Mucosa of rectum (tissue), 2 donors: Measurements from ENCODE around the gene TCOF1.

ENCODE experiments used
- H3K27ac ChIP-seq, 2 donors: one replicate each; pipeline ENCODE4 v1.7.0; 2013; ENCODE audit warnings: inconsistent platforms in 2 of 2, low read depth in 2 of 2, low read length in 2 of 2
- H3K27me3 ChIP-seq, 2 donors: one replicate each; pipeline ENCODE4 v1.7.0; 2013; ENCODE audit warnings: low read length in 2 of 2; ENCODE audit not compliant: control insufficient read depth in 2 of 2, insufficient read depth in 2 of 2
- H3K36me3 ChIP-seq, 2 donors: one replicate each; pipeline ENCODE4 v1.7.0; 2013; ENCODE audit warnings: low read length in 2 of 2; ENCODE audit not compliant: control insufficient read depth in 2 of 2, insufficient read depth in 2 of 2
- H3K4me1 ChIP-seq, 2 donors: one replicate each; pipeline ENCODE4 v1.7.0; 2013; ENCODE audit warnings: low read length in 2 of 2, mild to moderate bottlenecking in 1 of 2; ENCODE audit not compliant: control insufficient read depth in 2 of 2, insufficient read depth in 2 of 2
- H3K4me3 ChIP-seq, 2 donors: one replicate each; pipeline ENCODE4 v1.7.0; 2013; ENCODE audit warnings: low read length in 2 of 2
- H3K9ac ChIP-seq, 2 donors: one replicate each; pipeline ENCODE4 v1.7.0; 2013; ENCODE audit warnings: low read length in 2 of 2, low read depth in 1 of 2, mild to moderate bottlenecking in 1 of 2
- H3K9me3 ChIP-seq, 2 donors: one replicate each; pipeline ENCODE4 v1.7.0; 2013; ENCODE audit warnings: low read length in 2 of 2; ENCODE audit not compliant: control insufficient read depth in 2 of 2
- donor health status: healthy.
- donor health status: Normal muscosa, but diverticular disease.

Gene TCOF1

DNA sequence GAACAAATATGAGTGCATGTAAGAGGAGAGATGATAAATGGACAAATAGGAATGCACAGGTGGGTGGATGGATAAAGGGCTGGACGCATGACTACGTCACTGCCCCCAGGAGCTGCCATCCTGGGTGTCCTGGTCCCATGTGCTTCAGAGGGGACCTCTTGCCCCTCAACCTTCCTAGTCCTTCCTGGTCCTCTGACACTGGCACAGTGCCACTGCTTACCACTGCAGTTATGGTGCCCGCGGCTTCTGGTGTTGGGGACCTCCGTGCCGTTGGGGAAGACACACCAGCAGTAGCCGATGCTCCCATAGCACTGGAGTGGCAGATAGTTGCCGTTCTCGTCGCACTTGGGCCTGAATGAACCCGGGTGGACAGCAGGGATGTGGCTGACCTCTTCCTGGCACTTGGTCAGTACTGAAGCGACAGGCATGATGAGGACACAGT lies 45.4 kb downstream of the TCOF1 start:
- no peaks in the 10 kb centered on the region for H3K9me3 ChIP-seq
- peaks cover 0 to 2% of the 10 kb centered on the region in 2 donors for H3K4me1 ChIP-seq
- no peak overlapping the region for H3K27ac ChIP-seq
- no peak overlapping the region for H3K4me3 ChIP-seq
- no peak overlapping the region for H3K9ac ChIP-seq
- no peaks in the 10 kb centered on the region for H3K27me3 ChIP-seq
- H3K36me3 ChIP-seq = peaks cover 26 to 63% of the 10 kb centered on the region in 2 donors

GRCh38 chr5:150404121-150404520 lies 46.6 kb downstream of the TCOF1 start:
- Histone ChIP-seq H3K36me3 (peaks cover 23 to 56% of the 10 kb centered on the region in 2 donors), H3K27ac (no peak overlapping the region), H3K9me3 (no peaks in the 10 kb centered on the region), H3K27me3 (no peaks in the 10 kb centered on the region), H3K4me1 (peaks cover 0 to 2% of the 10 kb centered on the region in 2 donors), H3K9ac (no peak overlapping the region), H3K4me3 (no peak overlapping the region)

DNA sequence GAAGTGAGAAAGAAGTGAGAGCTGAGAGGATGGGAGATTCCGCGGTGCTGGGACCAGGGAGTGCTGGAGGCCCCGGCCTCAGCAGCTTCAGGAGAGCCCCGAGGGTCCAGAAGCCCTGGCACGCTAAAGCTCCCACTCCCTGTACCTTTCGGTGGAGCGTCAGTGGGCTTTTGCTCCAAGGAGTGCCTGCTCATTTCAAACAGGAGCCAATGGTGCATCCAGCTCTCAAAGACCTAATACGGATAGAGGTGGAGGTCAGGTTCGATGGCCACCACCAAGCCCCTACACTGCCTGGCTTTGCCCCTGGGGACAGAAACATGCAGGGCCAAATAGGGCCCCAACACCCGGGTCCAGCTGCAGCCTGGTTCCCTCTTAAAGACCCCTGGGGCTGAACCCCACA lies 47.0 kb downstream of the TCOF1 start:
- Histone ChIP-seq H3K9me3 (no peaks in the 10 kb centered on the region), H3K9ac (no peak overlapping the region), H3K4me3 (no peak overlapping the region), H3K4me1 (peaks cover 0 to 2% of the 10 kb centered on the region in 2 donors), H3K27ac (no peak overlapping the region), H3K36me3 (peaks cover 23 to 55% of the 10 kb centered on the region in 2 donors), H3K27me3 (no peaks in the 10 kb centered on the region)

- Histone ChIP-seq H3K9me3 (no peaks in the 10 kb centered on the region), H3K27me3 (no peaks in the 10 kb centered on the region), H3K4me1 (peaks cover 3 to 5% of the 10 kb centered on the region in 2 donors), H3K4me3 (no peak overlapping the region), H3K27ac (no peak overlapping the region), H3K36me3 (peaks cover 21 to 49% of the 10 kb centered on the region in 2 donors), H3K9ac (no peak overlapping the region)
These were observed 47.7 kb downstream of the TCOF1 start for GRCh38 chr5:150404941-150405816.

GRCh38 chr5:150406103-150406722 lies 48.7 kb downstream of the TCOF1 start:
- Histone ChIP-seq H3K27ac (no peak overlapping the region), H3K27me3 (no peaks in the 10 kb centered on the region), H3K36me3 (peaks cover 15 to 39% of the 10 kb centered on the region in 2 donors), H3K4me3 (no peak overlapping the region), H3K9ac (no peak overlapping the region), H3K4me1 (peaks cover 10 to 15% of the 10 kb centered on the region in 2 donors), H3K9me3 (no peaks in the 10 kb centered on the region)

GRCh38 chr5:150406723-150407095 lies 49.2 kb downstream of the TCOF1 start:
- peaks cover 10 to 19% of the 10 kb centered on the region in 2 donors for H3K4me1 ChIP-seq
- H3K27me3 ChIP-seq = no peaks in the 10 kb centered on the region
- no peak overlapping the region for H3K9ac ChIP-seq
- H3K27ac ChIP-seq = peak overlapping the region in 1 of 2 donors; percentile 5
- H3K9me3 ChIP-seq = no peaks in the 10 kb centered on the region
- H3K4me3 ChIP-seq = no peak overlapping the region
- H3K36me3 ChIP-seq = peaks cover 15 to 34% of the 10 kb centered on the region in 2 donors

DNA sequence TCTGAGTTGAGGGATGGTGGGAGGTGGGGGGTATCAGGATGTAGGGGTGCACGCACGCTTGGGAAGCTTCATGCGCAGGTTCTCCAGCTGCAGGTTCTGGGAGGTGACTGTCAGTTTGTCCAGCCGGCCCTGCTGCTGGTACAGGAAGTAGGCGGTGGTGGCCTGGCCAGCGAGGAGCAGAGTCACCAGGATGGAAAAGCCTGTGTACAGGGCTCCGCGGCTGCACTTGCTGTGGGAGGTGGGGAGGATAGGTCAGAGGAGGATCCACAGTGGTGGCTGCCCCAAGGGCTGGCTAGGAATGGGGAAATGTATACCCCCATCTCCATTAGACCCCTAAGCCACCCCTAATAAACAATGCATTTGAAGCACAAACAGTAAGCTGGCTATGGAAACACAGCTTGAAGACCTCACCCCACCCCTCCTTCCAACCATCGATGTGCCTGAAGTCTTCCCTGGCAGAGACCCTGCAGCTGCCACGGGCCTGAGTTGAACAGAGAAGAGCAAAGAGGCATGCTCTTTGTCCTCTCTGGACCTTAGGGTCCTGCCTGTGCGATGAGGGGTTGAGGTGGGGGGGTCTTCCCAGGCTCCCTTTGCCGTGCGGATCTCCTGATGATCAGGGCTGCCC lies 49.7 kb downstream of the TCOF1 start:
- Histone ChIP-seq H3K9ac (no peak overlapping the region), H3K36me3 (peaks cover 15 to 30% of the 10 kb centered on the region in 2 donors), H3K4me1 (peaks cover 12 to 19% of the 10 kb centered on the region in 2 donors), H3K27ac (peak overlapping the region; percentile 5 to 23), H3K9me3 (no peaks in the 10 kb centered on the region), H3K27me3 (no peaks in the 10 kb centered on the region), H3K4me3 (no peak overlapping the region)

DNA sequence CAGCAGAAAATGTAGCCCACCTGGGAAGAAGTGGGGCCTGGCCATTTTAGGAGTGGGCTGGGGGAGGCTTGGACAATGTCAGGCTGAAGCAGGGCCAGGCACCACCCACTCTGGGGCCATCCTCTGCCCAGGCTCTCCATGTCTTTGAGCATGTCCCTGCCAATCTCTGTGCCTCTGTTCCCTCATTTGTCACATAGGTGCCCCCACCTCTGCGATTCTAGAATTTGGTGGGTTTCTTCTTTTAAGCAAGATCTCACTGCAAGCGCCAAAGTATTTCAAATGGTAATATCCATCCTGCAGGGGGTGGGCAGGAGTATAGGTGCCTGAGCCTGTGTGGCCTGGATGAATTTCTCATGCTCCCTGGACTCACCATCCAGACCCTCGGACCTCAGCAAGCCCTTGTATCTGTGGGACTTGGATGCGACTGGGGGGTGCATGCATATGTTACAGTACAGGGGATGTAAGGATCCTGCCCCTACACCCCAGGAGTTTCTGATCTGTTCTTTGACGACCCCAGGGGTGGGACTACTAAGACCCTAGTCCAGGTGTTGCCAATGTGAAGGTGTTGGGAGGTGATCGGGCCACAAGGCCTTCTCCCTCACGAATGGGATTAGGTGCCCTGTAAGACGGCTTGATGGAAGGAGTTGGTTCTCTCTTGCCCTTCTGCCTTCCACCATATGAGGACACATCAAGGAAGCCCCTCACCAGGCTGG lies 50.9 kb downstream of the TCOF1 start:
- H3K27me3 ChIP-seq = no peaks in the 10 kb centered on the region
- peak overlapping the region; percentile 2 to 47 for H3K9ac ChIP-seq
- H3K36me3 ChIP-seq = peaks cover 4 to 18% of the 10 kb centered on the region in 2 donors
- H3K9me3 ChIP-seq = no peaks in the 10 kb centered on the region
- H3K27ac ChIP-seq = peak overlapping the region in 1 of 2 donors; percentile 32
- peaks cover 16 to 25% of the 10 kb centered on the region in 2 donors for H3K4me1 ChIP-seq
- H3K4me3 ChIP-seq = peak overlapping the region in 1 of 2 donors; percentile 52

- H3K4me3 ChIP-seq = peak overlapping the region; percentile 56 to 88
- peaks cover 4 to 17% of the 10 kb centered on the region in 2 donors for H3K36me3 ChIP-seq
- peak overlapping the region; percentile 84 for H3K27ac ChIP-seq
- H3K4me1 ChIP-seq = peaks cover 16 to 25% of the 10 kb centered on the region in 2 donors
- H3K27me3 ChIP-seq = no peaks in the 10 kb centered on the region
- H3K9me3 ChIP-seq = no peaks in the 10 kb centered on the region
- H3K9ac ChIP-seq = peak overlapping the region; percentile 63 to 75
These were observed 52.4 kb downstream of the TCOF1 start for GRCh38 chr5:150409638-150410523.
